IMR-90 (cell line): ENCODE data around the gene HDGF. TPM values are rescaled to one million over a fixed set of nuclear protein-coding genes. Genes with fewer than 3 reads are reported as not detected.

Experiments
- ATAC-seq: fragments of 200-7000 bp; cut with Tn5 transposase; 2 replicates; pipeline ENCODE4 v1.9.1; 2020; ENCODE audit warnings: low read depth, mild to moderate bottlenecking, moderate library complexity
- BruUV-seq: library from RNA; stranded (reverse); fragments of 400-500 nt; replicated peaks from 2 replicates; lab custom pipeline; 2021; lab: Mats Ljungman, UMichigan
- CTCF ChIA-PET: fragments of 300-600 bp; formaldehyde crosslinking; extraction: SDS; loops from one replicate; lab custom pipeline; 2021; ENCODE audit warnings: antibody characterized with exemption; lab: Yijun Ruan, JAX
- POLR2A ChIA-PET: fragments of 300-600 bp; sonication (Branson Sonifier 250); formaldehyde crosslinking; loops from one replicate; lab custom pipeline; 2022; ENCODE audit warnings: antibody characterized with exemption; ENCODE audit not compliant: unreplicated experiment; lab: Charles Lee
- DNase-seq: peaks from one replicate; pipeline ENCODE4 v3.0.0; 2013
- H2AFZ ChIP-seq: replicated peaks from 2 replicates; pipeline ENCODE3; 2013; ENCODE audit warnings: low read length, mild to moderate bottlenecking; ENCODE audit not compliant: poor library complexity
- H2AK5ac ChIP-seq: 2 replicates; pipeline ENCODE4 v1.6.1; 2013; ENCODE audit warnings: low read depth, low read length, inconsistent platforms
- H2AK9ac ChIP-seq: replicated peaks from 2 replicates; pipeline ENCODE3; 2013; ENCODE audit warnings: mild to moderate bottlenecking, low read depth, low read length, moderate library complexity; ENCODE audit not compliant: poor library complexity
- H2BK120ac ChIP-seq: 2 replicates; pipeline ENCODE4 v1.6.1; 2013; ENCODE audit warnings: low read depth, low read length, inconsistent platforms
- H2BK15ac ChIP-seq: 3 replicates; pipeline ENCODE4 v1.6.1; 2013; ENCODE audit warnings: low read depth, low read length, inconsistent platforms
- H2BK20ac ChIP-seq: 2 replicates; pipeline ENCODE4 v1.6.1; 2013; ENCODE audit warnings: low read depth, mild to moderate bottlenecking, inconsistent platforms, low read length, moderate library complexity
- H2BK5ac ChIP-seq: 2 replicates; pipeline ENCODE4 v1.6.1; 2013; ENCODE audit warnings: mild to moderate bottlenecking, low read depth, low read length, inconsistent platforms; ENCODE audit not compliant: poor library complexity, severe bottlenecking
- H3K14ac ChIP-seq: replicated peaks from 2 replicates; pipeline ENCODE4 v1.6.1; 2013; ENCODE audit warnings: low read depth, low read length, inconsistent platforms
- H3K18ac ChIP-seq: 2 replicates; pipeline ENCODE4 v1.6.1; 2013; ENCODE audit warnings: low read depth, low read length, control low read depth
- H3K23ac ChIP-seq: 2 replicates; pipeline ENCODE4 v1.6.1; 2013; ENCODE audit warnings: low read depth, low read length, inconsistent platforms
- H3K27ac ChIP-seq: 2 replicates; pipeline ENCODE4 v1.5.1; 2013; ENCODE audit warnings: mild to moderate bottlenecking, control low read depth, low read length; ENCODE audit not compliant: insufficient read depth
- H3K27me3 ChIP-seq: 2 replicates; pipeline ENCODE4 v1.6.1; 2013; ENCODE audit warnings: low read length; ENCODE audit not compliant: control insufficient read depth, insufficient read depth
- H3K36me3 ChIP-seq: 2 replicates; pipeline ENCODE4 v1.6.1; 2013; ENCODE audit warnings: low read length, mixed read lengths; ENCODE audit not compliant: control insufficient read depth, insufficient read depth
- H3K4ac ChIP-seq: 2 replicates; pipeline ENCODE4 v1.6.1; 2013; ENCODE audit warnings: low read depth, low read length, inconsistent platforms
- H3K4me1 ChIP-seq: 2 replicates; pipeline ENCODE4 v1.6.1; 2013; ENCODE audit warnings: low read length, mixed read lengths; ENCODE audit not compliant: control insufficient read depth, insufficient read depth
- H3K4me2 ChIP-seq: 2 replicates; pipeline ENCODE4 v1.6.1; 2013; ENCODE audit warnings: low read depth, mild to moderate bottlenecking, control low read depth, low read length, moderate library complexity
- H3K4me3 ChIP-seq: 2 replicates; pipeline ENCODE4 v1.5.1; 2013; ENCODE audit warnings: low read depth, mild to moderate bottlenecking, control low read depth, low read length, moderate library complexity; ENCODE audit not compliant: insufficient read depth
- H3K56ac ChIP-seq: 2 replicates; pipeline ENCODE4 v1.6.1; 2013; ENCODE audit warnings: low read length, inconsistent platforms; ENCODE audit not compliant: insufficient read depth; ENCODE audit errors: extremely low read depth
- H3K79me1 ChIP-seq, 2 experiments: 2 replicates each; pipeline ENCODE4 v1.6.1; 2013; ENCODE audit warnings: low read length in 2 of 2, inconsistent platforms in 1 of 2, low read depth in 1 of 2
- H3K9ac ChIP-seq: 2 replicates; pipeline ENCODE4 v1.6.1; 2013; ENCODE audit warnings: low read depth, low read length, control low read depth
- H3K9me1 ChIP-seq: 2 replicates; pipeline ENCODE4 v1.6.1; 2013; ENCODE audit warnings: low read length, inconsistent platforms; ENCODE audit not compliant: insufficient read depth
- H3K9me3 ChIP-seq: 2 replicates; pipeline ENCODE4 v1.6.1; 2013; ENCODE audit warnings: low read length; ENCODE audit not compliant: control insufficient read depth, insufficient read depth
- H4K20me1 ChIP-seq: 2 replicates; pipeline ENCODE4 v1.6.1; 2013; ENCODE audit warnings: low read length, inconsistent platforms; ENCODE audit not compliant: insufficient read depth
- H4K5ac ChIP-seq: 2 replicates; pipeline ENCODE4 v1.6.1; 2013; ENCODE audit warnings: mild to moderate bottlenecking, low read depth, low read length, control low read depth
- H4K8ac ChIP-seq, 2 experiments: 2 replicates each; pipeline ENCODE4 v1.6.1; 2013; ENCODE audit warnings: low read depth in 2 of 2, low read length in 2 of 2, control low read depth in 1 of 2, inconsistent platforms in 1 of 2
- H4K91ac ChIP-seq: 2 replicates; pipeline ENCODE4 v1.6.1; 2013; ENCODE audit warnings: low read depth, low read length, inconsistent platforms; ENCODE audit not compliant: insufficient read depth
- BHLHE40 ChIP-seq: fragments of 150-350 bp; IDR thresholded peaks from 2 replicates; pipeline ENCODE4 v1.6.1; 2016; ENCODE audit warnings: mild to moderate bottlenecking, low read depth, low read length
- CEBPB ChIP-seq: IDR thresholded peaks from 2 replicates; pipeline ENCODE4 v1.6.1; 2012; ENCODE audit warnings: low read depth, low read length, improper control_type of control experiment
- CHD1 ChIP-seq: IDR thresholded peaks from 2 replicates; pipeline ENCODE4 v1.6.1; 2012; ENCODE audit warnings: low read depth, low read length, improper control_type of control experiment
- CTCF ChIP-seq: conservative IDR thresholded peaks from 2 replicates; pipeline ENCODE4 v1.5.1; 2012; ENCODE audit warnings: mild to moderate bottlenecking, low read depth, low read length, improper control_type of control experiment
- ELK1 ChIP-seq: fragments of 150-350 bp; IDR thresholded peaks from 2 replicates; pipeline ENCODE4 v1.6.1; 2016; ENCODE audit warnings: low read depth, mild to moderate bottlenecking, low read length, moderate library complexity, borderline replicate concordance
- FOS ChIP-seq: fragments of 150-350 bp; IDR thresholded peaks from 2 replicates; pipeline ENCODE4 v1.6.1; 2016; ENCODE audit warnings: low read depth, low read length
- MAFK ChIP-seq: IDR thresholded peaks from 2 replicates; pipeline ENCODE4 v1.6.1; 2012; ENCODE audit warnings: low read depth, low read length, improper control_type of control experiment
- MAZ ChIP-seq: IDR thresholded peaks from 2 replicates; pipeline ENCODE4 v1.6.1; 2012; ENCODE audit warnings: low read depth, mild to moderate bottlenecking, low read length, improper control_type of control experiment, moderate library complexity, borderline replicate concordance
- NFE2L2 ChIP-seq: fragments of 150-350 bp; IDR thresholded peaks from 2 replicates; pipeline ENCODE4 v1.6.1; 2016; ENCODE audit warnings: low read depth, mild to moderate bottlenecking, low read length
- POLR2A ChIP-seq: IDR thresholded peaks from 2 replicates; pipeline ENCODE4 v1.6.1; 2012; ENCODE audit warnings: mild to moderate bottlenecking, low read depth, low read length
- RAD21 ChIP-seq: IDR thresholded peaks from 2 replicates; pipeline ENCODE4 v1.6.1; 2012; ENCODE audit warnings: low read length, improper control_type of control experiment
- RCOR1 ChIP-seq: IDR thresholded peaks from 2 replicates; pipeline ENCODE4 v1.6.1; 2012; ENCODE audit warnings: mild to moderate bottlenecking, low read length, improper control_type of control experiment; ENCODE audit not compliant: insufficient replicate concordance
- RFX5 ChIP-seq: IDR thresholded peaks from 2 replicates; pipeline ENCODE4 v1.8.0; 2012; ENCODE audit warnings: low read depth, mild to moderate bottlenecking, low read length, moderate library complexity
- SMC3 ChIP-seq: fragments of 150-350 bp; IDR thresholded peaks from 2 replicates; pipeline ENCODE4 v1.6.1; 2016; ENCODE audit warnings: low read depth, mild to moderate bottlenecking, antibody characterized with exemption, low read length, moderate library complexity
- WGBS, 2 experiments: methylation state at CpG; one replicate each; pipeline versions ENCODE4 v1.1.5 to v1.1.7; 2013; ENCODE audit warnings: missing lambda C conversion rate in 2 of 2; ENCODE audit not compliant: insufficient read length in 1 of 2; ENCODE audit errors: extremely low coverage in 2 of 2; 5-methylcytosine and 5-hydroxymethylcytosine counted together
- dilution Hi-C: fragments of 300-500 bp; cut with HindIII; formaldehyde crosslinking; loops from one replicate; pipeline ENCODE4 v1.14.3; 2018; ENCODE audit warnings: low sequenced_read_pairs; ENCODE audit not compliant: unreplicated experiment
- in situ Hi-C: fragments of 300-500 bp; cut with MboI; formaldehyde crosslinking; loops from 3 replicates; pipeline ENCODE4 v1.14.3; 2019; ENCODE audit warnings: low sequenced_read_pairs, inconsistent platforms, mixed read lengths
- intact Hi-C: fragments of 100-400 bp; cut with micrococcal nuclease; formaldehyde crosslinking; loops from 2 replicates; pipeline ENCODE4 v1.10.0; 2022
- polyA plus RNA-seq, 3 experiments: library from polyadenylated mRNA; depleted of rRNA; stranded (reverse); fragments of >200 nt; gene quantifications; 2 replicates each; pipeline ENCODE4 v1.2.3, GENCODE V29; 2012; ENCODE audit warnings: low replicate concordance in 1 of 3
- total RNA-seq: library from RNA; depleted of rRNA; stranded (reverse); fragments of >200 nt; gene quantifications from 2 replicates; pipeline ENCODE4 v1.2.3, GENCODE V29; 2012

Gene HDGF
- total and polyA plus RNA-seq, 2 of the 4 experiments (the other 2 are of a cell fraction) = 94.6 to 123 TPM

DNA sequence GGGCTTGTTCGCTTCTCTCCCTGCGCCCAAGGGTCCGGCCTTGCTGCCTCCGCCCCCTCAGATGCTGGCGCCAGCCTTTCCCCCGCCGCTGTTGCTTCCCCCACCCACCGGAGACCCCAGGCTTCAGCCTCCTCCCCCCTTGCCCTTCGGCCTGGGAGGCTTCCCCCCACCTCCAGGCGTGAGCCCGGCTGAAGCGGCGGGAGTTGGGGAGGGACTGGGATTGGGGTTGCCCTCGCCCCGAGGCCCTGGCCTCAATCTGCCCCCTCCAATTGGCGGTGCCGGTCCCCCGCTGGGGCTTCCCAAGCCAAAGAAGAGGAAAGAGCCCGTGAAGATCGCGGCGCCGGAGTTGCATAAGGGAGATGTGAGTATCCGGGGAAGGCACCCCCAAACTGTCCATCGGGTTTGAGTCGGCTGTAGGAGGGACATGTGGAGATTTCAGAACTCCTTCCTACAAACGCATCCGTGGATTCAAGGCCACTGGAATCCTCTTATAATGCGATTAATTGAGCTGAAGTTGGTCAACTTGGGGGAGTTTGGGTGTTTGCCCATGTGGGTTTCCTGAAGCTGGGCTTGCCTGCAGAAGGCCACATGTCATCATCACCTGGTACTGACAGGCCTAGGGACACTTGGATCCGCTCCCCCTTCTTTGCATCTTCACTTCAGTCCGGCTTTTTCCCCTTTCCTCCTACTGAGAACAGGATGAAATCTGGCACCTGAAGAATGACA lies 16.6 kb upstream of the HDGF start:
- H2BK15ac ChIP-seq = no peak overlapping the region
- BruUV-seq = no TSS peak
- H3K18ac ChIP-seq = no peak overlapping the region; the same call in 1 of the 2 replicates
- peak overlapping the region; percentile 91 for H2AFZ ChIP-seq
- peak overlapping the region; percentile 76 for H3K4ac ChIP-seq
- peak overlapping the region; percentile 24 for H4K5ac ChIP-seq
- ChIA-PET CTCF (interaction anchor here (0.7 to 1.9 kb wide), 2 partner anchors 42 kb away, joined by 3 to 8 read pairs; no protein-coding TSS in a partner anchor), POLR2A (interaction anchor here (2.1 kb wide), 1 partner anchor 27 kb away, joined by 18 read pairs; the partner anchor contains the start of gene MRPL24)
- peak overlapping the region; percentile 78 for H3K27ac ChIP-seq
- dilution Hi-C loops (no loop called here), in situ Hi-C loops (no loop called here), intact Hi-C loops (loop anchor here (1.0 to 2.0 kb wide), 3 partner anchors 15 to 41 kb away; partner anchors contain the start of gene MRPL24)
- no CpG with 5 or more reads among the region's 31 CpGs for WGBS, 2 experiments
- peak overlapping the region; percentile 71 for H2BK5ac ChIP-seq
- H3K4me1 ChIP-seq = peaks cover 5% of the 10 kb centered on the region
- no peak overlapping the region for H2BK120ac ChIP-seq
- H4K91ac ChIP-seq = peak overlapping the region; percentile 70
- ATAC-seq = peak; percentile 4
- peaks cover 39% of the 10 kb centered on the region for H4K20me1 ChIP-seq
- H2BK20ac ChIP-seq = no peak overlapping the region
- H3K4me3 ChIP-seq = peak overlapping the region; percentile 71
- peak overlapping the region; percentile 97 for H2AK9ac ChIP-seq
- no peak for DNase-seq
- H3K9ac ChIP-seq = peak overlapping the region; percentile 85
- peak overlapping the region; percentile 62 for H3K56ac ChIP-seq
- H3K23ac ChIP-seq = peak overlapping the region; percentile 94
- peaks cover 2% of the 10 kb centered on the region; the same call in 1 of the 2 replicates for H3K36me3 ChIP-seq
- peak overlapping the region; percentile 81 for H3K14ac ChIP-seq
- H4K8ac ChIP-seq = peak overlapping the region; percentile 8 to 83
- H3K9me3 ChIP-seq = no peaks in the 10 kb centered on the region
- H3K4me2 ChIP-seq = peak overlapping the region; percentile 93
- H3K27me3 ChIP-seq = no peaks in the 10 kb centered on the region
- peaks cover 10 to 57% of the 10 kb centered on the region in 2 experiments; a peak in 3 of 4 replicates for H3K79me1 ChIP-seq
- H2AK5ac ChIP-seq = peak overlapping the region; percentile 90
- peaks cover 3% of the 10 kb centered on the region; the same call in 1 of the 2 replicates for H3K9me1 ChIP-seq
- TF ChIP-seq RCOR1 (no peak), CHD1 (no peak), ELK1 (no peak), CTCF (no peak), POLR2A (peak; percentile 21; the same call in 1 of the 2 replicates), MAZ (no peak), SMC3 (no peak), RFX5 (no peak), MAFK (no peak), FOS (no peak), CEBPB (no peak), BHLHE40 (no peak), RAD21 (no peak), NFE2L2 (no peak)
